Neuronal stem cell (in vitro differentiated cells): ENCODE measurements around the gene KIAA1755.
A peak's percentile ranks its signal among the peaks of the same experiment; 100 is the strongest.

ENCODE experiments used
- DNase-seq: peaks from one replicate; pipeline ENCODE4 v3.0.0-alpha.2; 2013; ENCODE audit warnings: low spot score
- H2AFZ ChIP-seq: one replicate; pipeline ENCODE4 v1.6.1; 2013; ENCODE audit warnings: mild to moderate bottlenecking, low read length, inconsistent platforms
- H2AK5ac ChIP-seq: 2 replicates; pipeline ENCODE4 v1.6.1; 2013; ENCODE audit warnings: low read depth, mild to moderate bottlenecking, inconsistent platforms, low read length, moderate library complexity, mixed read lengths
- H2BK120ac ChIP-seq: 2 replicates; pipeline ENCODE4 v1.6.1; 2013; ENCODE audit warnings: low read depth, mild to moderate bottlenecking, inconsistent platforms, low read length, moderate library complexity, mixed read lengths
- H2BK12ac ChIP-seq: one replicate; pipeline ENCODE4 v1.6.1; 2013; ENCODE audit warnings: low read length, inconsistent platforms
- H2BK15ac ChIP-seq: 2 replicates; pipeline ENCODE4 v1.6.1; 2013; ENCODE audit warnings: mild to moderate bottlenecking, low read length, inconsistent platforms, mixed read lengths
- H2BK5ac ChIP-seq: one replicate; pipeline ENCODE4 v1.6.1; 2013; ENCODE audit warnings: inconsistent platforms, mild to moderate bottlenecking, low read length, moderate library complexity
- H3K14ac ChIP-seq: one replicate; pipeline ENCODE4 v1.6.1; 2013; ENCODE audit warnings: low read length, inconsistent platforms
- H3K18ac ChIP-seq: 2 replicates; pipeline ENCODE4 v1.6.1; 2013; ENCODE audit warnings: low read length, inconsistent platforms
- H3K23ac ChIP-seq: 2 replicates; pipeline ENCODE4 v1.6.1; 2013; ENCODE audit warnings: low read depth, mild to moderate bottlenecking, mixed read lengths, low read length, inconsistent platforms; ENCODE audit not compliant: poor library complexity
- H3K27ac ChIP-seq: replicated peaks from 3 replicates; pipeline ENCODE4 v1.5.1; 2013; ENCODE audit warnings: low read length, inconsistent platforms
- H3K27me3 ChIP-seq, 3 experiments: 2 replicates each; pipeline ENCODE4 v1.6.1; 2013; ENCODE audit warnings: low read length in 3 of 3, mild to moderate bottlenecking in 2 of 3, inconsistent platforms in 1 of 3, low read depth in 1 of 3, mixed read lengths in 1 of 3, moderate library complexity in 1 of 3; ENCODE audit not compliant: control insufficient read depth in 3 of 3, insufficient read depth in 3 of 3
- H3K36me3 ChIP-seq, 2 donors: replicated peaks in 1 of 2; 2 replicates each; pipeline ENCODE4 v1.6.1; 2013; ENCODE audit warnings: low read length in 2 of 2; ENCODE audit not compliant: control insufficient read depth in 2 of 2, insufficient read depth in 2 of 2
- H3K4ac ChIP-seq: 2 replicates; pipeline ENCODE4 v1.6.1; 2013; ENCODE audit warnings: inconsistent platforms, mild to moderate bottlenecking, low read length, moderate library complexity
- H3K4me1 ChIP-seq, 2 donors: 1 replicate in 1 of 2; 2 replicates in 1 of 2; pipeline ENCODE4 v1.6.1; 2013; ENCODE audit warnings: low read length in 2 of 2, low read depth in 1 of 2; ENCODE audit not compliant: control insufficient read depth in 2 of 2, insufficient read depth in 1 of 2
- H3K4me2 ChIP-seq: one replicate; pipeline ENCODE4 v1.6.1; 2013; ENCODE audit warnings: mild to moderate bottlenecking, low read length, inconsistent platforms; ENCODE audit not compliant: insufficient read depth, poor library complexity, severe bottlenecking
- H3K4me3 ChIP-seq, 2 donors: 2 replicates each; pipeline ENCODE4 v1.5.1; 2013; ENCODE audit warnings: low read length in 2 of 2, mild to moderate bottlenecking in 2 of 2, inconsistent platforms in 1 of 2, moderate library complexity in 1 of 2
- H3K79me1 ChIP-seq: one replicate; pipeline ENCODE4 v1.6.1; 2013; ENCODE audit warnings: low read depth, mild to moderate bottlenecking, inconsistent platforms, low read length, moderate library complexity
- H3K9ac ChIP-seq: one replicate; pipeline ENCODE4 v1.6.1; 2013; ENCODE audit warnings: mild to moderate bottlenecking, low read depth, low read length, inconsistent platforms; ENCODE audit not compliant: poor library complexity
- H3K9me3 ChIP-seq, 2 donors: replicated peaks in 1 of 2; 2 replicates each; pipeline versions ENCODE3 to v1.6.1; 2013; ENCODE audit warnings: low read length in 2 of 2, mild to moderate bottlenecking in 2 of 2, inconsistent platforms in 1 of 2, low read depth in 1 of 2, mixed read lengths in 1 of 2, moderate library complexity in 1 of 2; ENCODE audit not compliant: control insufficient read depth in 2 of 2, insufficient read depth in 1 of 2
- H4K8ac ChIP-seq: one replicate; pipeline ENCODE4 v1.6.1; 2013; ENCODE audit warnings: low read depth, mild to moderate bottlenecking, inconsistent platforms, low read length, moderate library complexity
- H4K91ac ChIP-seq: one replicate; pipeline ENCODE4 v1.6.1; 2013; ENCODE audit warnings: low read length, low read depth, mild to moderate bottlenecking, inconsistent platforms; ENCODE audit not compliant: poor library complexity
- WGBS, 2 donors: extraction: QIAGEN DNeasy Blood & Tissue Kit; methylation state at CpG; one replicate each; pipeline ENCODE4 v1.1.7; 2013; ENCODE audit warnings: missing lambda C conversion rate in 2 of 2, mixed read lengths in 1 of 2; ENCODE audit not compliant: insufficient read length in 2 of 2, insufficient replicate concordance in 1 of 2; ENCODE audit errors: extremely low coverage in 2 of 2; 5-methylcytosine and 5-hydroxymethylcytosine counted together

Gene KIAA1755

DNA sequence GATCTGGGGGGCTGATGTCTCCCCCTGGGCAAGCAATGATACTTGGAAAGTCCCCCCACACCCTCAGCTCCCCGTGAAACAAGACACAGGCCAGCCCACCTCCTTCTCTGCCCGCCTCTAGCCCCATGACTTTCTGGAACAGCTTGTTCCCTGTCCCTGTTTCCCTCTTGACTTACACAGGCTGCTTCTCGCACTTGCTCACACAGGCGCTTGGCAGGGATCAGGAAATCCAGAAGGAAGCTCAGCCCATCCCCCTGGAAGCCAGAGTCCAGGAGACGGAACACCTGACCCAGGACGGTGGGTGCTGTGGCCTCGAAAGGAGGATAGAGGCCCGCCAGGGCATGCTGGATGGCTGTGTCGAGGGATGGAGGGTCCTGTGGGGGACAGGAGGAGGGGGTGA, 14.8 kb downstream of the KIAA1755 start:
- H2AK5ac ChIP-seq = no peak overlapping the region
- no peak overlapping the region for H2BK5ac ChIP-seq
- H4K8ac ChIP-seq = no peak overlapping the region
- H2AFZ ChIP-seq = no peak overlapping the region
- H3K4me3 ChIP-seq = no peak overlapping the region
- H2BK120ac ChIP-seq = no peak overlapping the region
- H3K4me1 ChIP-seq = no peaks in the 10 kb centered on the region
- peaks cover 12 to 28% of the 10 kb centered on the region in 2 donors for H3K9me3 ChIP-seq
- no peak overlapping the region for H2BK12ac ChIP-seq
- H3K27ac ChIP-seq = no peak overlapping the region
- H3K18ac ChIP-seq = peak overlapping the region; percentile 70
- H3K36me3 ChIP-seq = no peaks in the 10 kb centered on the region
- H3K4ac ChIP-seq = no peak overlapping the region
- H3K79me1 ChIP-seq = no peaks in the 10 kb centered on the region
- H3K14ac ChIP-seq = no peak overlapping the region
- DNase-seq = no peak
- H2BK15ac ChIP-seq = no peak overlapping the region
- WGBS, 2 donors = no CpG with 5 or more reads among the region's 9 CpGs
- H3K23ac ChIP-seq = no peak overlapping the region
- no peak overlapping the region for H4K91ac ChIP-seq
- no peaks in the 10 kb centered on the region for H3K27me3 ChIP-seq
- H3K4me2 ChIP-seq = no peak overlapping the region
- no peak overlapping the region for H3K9ac ChIP-seq

DNA sequence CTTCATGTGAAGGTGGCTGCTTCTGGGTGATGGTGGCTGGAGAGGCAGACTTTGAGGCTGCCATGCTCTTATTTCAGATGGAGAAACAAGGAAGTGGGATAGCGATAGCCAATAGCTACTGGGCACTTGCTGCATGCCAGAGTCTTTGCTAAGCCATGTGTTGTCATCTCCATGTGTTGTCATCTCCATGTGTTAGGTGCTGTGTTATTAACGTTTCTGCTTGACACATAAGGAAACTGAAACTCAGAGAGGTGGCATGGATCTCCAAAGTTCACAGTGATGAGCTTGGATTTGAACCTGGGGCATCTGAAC, 16.9 kb downstream of the KIAA1755 start:
- H3K4ac ChIP-seq = no peak overlapping the region
- H4K91ac ChIP-seq = no peak overlapping the region
- no peak overlapping the region for H2BK5ac ChIP-seq
- H3K9ac ChIP-seq = no peak overlapping the region
- H3K27ac ChIP-seq = no peak overlapping the region
- H3K4me2 ChIP-seq = no peak overlapping the region
- no peak overlapping the region for H3K18ac ChIP-seq
- H3K9me3 ChIP-seq = peaks cover 14 to 28% of the 10 kb centered on the region in 2 donors
- H2AFZ ChIP-seq = no peak overlapping the region
- H2AK5ac ChIP-seq = no peak overlapping the region
- H3K27me3 ChIP-seq = no peaks in the 10 kb centered on the region
- no peaks in the 10 kb centered on the region for H3K4me1 ChIP-seq
- H3K4me3 ChIP-seq = no peak overlapping the region
- DNase-seq = no peak
- no peak overlapping the region for H3K23ac ChIP-seq
- H4K8ac ChIP-seq = no peak overlapping the region
- H2BK12ac ChIP-seq = no peak overlapping the region
- no CpG with 5 or more reads among the region's 2 CpGs for WGBS, 2 donors
- no peak overlapping the region for H3K14ac ChIP-seq
- H3K36me3 ChIP-seq = no peaks in the 10 kb centered on the region
- H3K79me1 ChIP-seq = no peaks in the 10 kb centered on the region
- H2BK15ac ChIP-seq = no peak overlapping the region
- H2BK120ac ChIP-seq = no peak overlapping the region

DNA sequence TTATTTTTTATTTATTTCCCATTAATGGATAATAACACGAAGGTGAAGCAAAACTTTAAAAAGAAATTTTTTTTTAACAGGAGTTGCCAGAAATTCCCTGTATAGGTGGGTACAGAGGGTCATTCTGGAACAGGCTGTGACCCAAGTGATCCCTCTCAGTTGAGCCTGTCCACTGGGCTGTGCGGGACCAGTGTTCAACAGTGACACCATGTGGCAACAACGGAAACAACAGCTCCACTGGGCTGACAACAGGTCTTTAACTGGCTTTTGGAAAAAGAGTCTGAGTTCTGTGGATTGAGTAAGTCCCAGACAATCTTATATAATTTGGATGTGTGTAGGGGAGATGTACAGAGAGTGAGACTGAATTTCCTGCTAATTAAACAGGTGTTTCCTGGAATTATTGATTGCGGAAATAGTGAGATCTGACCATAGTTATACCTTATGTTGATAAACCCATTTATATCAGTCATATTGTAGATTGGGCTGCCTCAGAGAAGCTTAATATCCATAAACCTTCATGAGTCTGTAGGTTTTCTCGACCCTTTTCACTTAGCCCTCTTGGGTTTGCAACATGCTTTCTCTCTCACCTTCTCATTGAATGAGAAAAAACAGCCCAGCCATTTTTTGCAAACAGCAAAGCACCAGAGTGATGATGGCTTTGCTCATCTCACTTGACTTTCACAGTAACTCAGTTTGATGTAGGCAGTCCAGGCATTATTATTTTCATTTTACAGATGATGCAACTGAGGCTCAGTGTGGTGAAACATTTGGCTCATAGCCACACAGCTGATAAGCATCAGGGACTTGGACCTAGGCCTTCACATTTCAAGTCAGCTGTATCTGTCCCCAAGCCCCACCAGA, 17.5 kb downstream of the KIAA1755 start:
- Histone ChIP-seq H2BK5ac (no peak overlapping the region), H3K4ac (no peak overlapping the region), H3K79me1 (no peaks in the 10 kb centered on the region), H3K4me3 (no peak overlapping the region), H3K18ac (no peak overlapping the region), H2BK12ac (no peak overlapping the region), H3K36me3 (no peaks in the 10 kb centered on the region), H4K8ac (no peak overlapping the region), H3K4me1 (no peaks in the 10 kb centered on the region), H3K4me2 (no peak overlapping the region), H2AFZ (no peak overlapping the region), H2BK15ac (no peak overlapping the region), H2BK120ac (no peak overlapping the region), H2AK5ac (no peak overlapping the region), H3K9ac (no peak overlapping the region), H3K23ac (no peak overlapping the region), H3K9me3 (peaks cover 14 to 28% of the 10 kb centered on the region in 2 donors), H3K14ac (no peak overlapping the region), H3K27ac (no peak overlapping the region), H4K91ac (no peak overlapping the region), H3K27me3 (no peaks in the 10 kb centered on the region)
- no peak for DNase-seq
- no CpG with 5 or more reads among the region's 5 CpGs for WGBS, 2 donors

DNA sequence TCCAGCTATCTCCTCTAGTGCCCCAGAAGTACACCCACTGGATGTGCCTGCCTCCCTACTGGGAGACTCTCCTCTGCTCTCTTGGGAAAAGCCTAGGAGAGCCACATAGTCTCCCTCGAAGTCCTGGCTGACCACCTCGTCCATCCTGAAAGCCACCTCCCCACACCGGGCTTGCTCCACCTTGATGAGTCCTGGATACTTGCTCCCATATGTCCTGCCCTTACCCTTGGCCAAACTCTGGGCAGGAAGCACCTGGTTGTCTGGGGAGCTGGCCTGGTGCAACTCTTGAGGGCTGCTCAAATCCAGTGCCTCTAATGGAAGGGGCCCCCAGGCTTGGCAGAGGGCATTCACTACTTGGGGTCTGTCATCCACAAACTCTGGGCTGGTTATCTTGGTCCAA, 19.3 kb downstream of the KIAA1755 start:
- no peak overlapping the region for H2BK120ac ChIP-seq
- no peak overlapping the region for H2BK5ac ChIP-seq
- H3K4me3 ChIP-seq = no peak overlapping the region
- no peak overlapping the region for H3K23ac ChIP-seq
- H3K36me3 ChIP-seq = no peaks in the 10 kb centered on the region
- no peak overlapping the region for H3K4me2 ChIP-seq
- WGBS, 2 donors = no CpG with 5 or more reads among the region's 3 CpGs
- DNase-seq = no peak
- no peak overlapping the region for H4K8ac ChIP-seq
- H2AFZ ChIP-seq = no peak overlapping the region
- H3K4me1 ChIP-seq = no peaks in the 10 kb centered on the region
- no peak overlapping the region for H3K9ac ChIP-seq
- H3K9me3 ChIP-seq = peaks cover 14 to 28% of the 10 kb centered on the region in 2 donors
- H2AK5ac ChIP-seq = no peak overlapping the region
- no peak overlapping the region for H4K91ac ChIP-seq
- H3K4ac ChIP-seq = no peak overlapping the region
- H3K14ac ChIP-seq = no peak overlapping the region
- no peak overlapping the region for H2BK15ac ChIP-seq
- no peak overlapping the region for H3K18ac ChIP-seq
- no peak overlapping the region for H2BK12ac ChIP-seq
- no peaks in the 10 kb centered on the region for H3K79me1 ChIP-seq
- no peaks in the 10 kb centered on the region for H3K27me3 ChIP-seq
- no peak overlapping the region for H3K27ac ChIP-seq
